HG02943 (cell line): ENCODE measurements around the gene ARHGAP24.
A peak's percentile ranks its signal among the peaks of the same experiment; 100 is the strongest.
"Not testable (repeated sequence)": the region's sequence is repeated elsewhere in the genome, so short reads cannot be mapped to it uniquely, and the experiment has no call there.

Experiments
- ATAC-seq: cut with Tn5 transposase; IDR thresholded peaks from one replicate; pipeline ENCODE4 v1.9.1; 2021; ENCODE audit warnings: mild to moderate bottlenecking, low read depth, moderate library complexity; ENCODE audit not compliant: unreplicated experiment

Gene ARHGAP24

GRCh38 chr4:85478576-85478975 lies 3.6 kb downstream of the ARHGAP24 start:
- no peak for ATAC-seq

GRCh38 chr4:85482010-85482738 lies 7.2 kb downstream of the ARHGAP24 start:
- ATAC-seq, result no peak

- no peak for ATAC-seq
Observed at GRCh38 chr4:85486425-85487086, 11.6 kb downstream of the ARHGAP24 start.

GRCh38 chr4:85488416-85488815 lies 13.5 kb downstream of the ARHGAP24 start:
- ATAC-seq, result no peak

GRCh38 chr4:85489273-85489981 lies 14.5 kb downstream of the ARHGAP24 start:
- ATAC-seq, result no peak

DNA sequence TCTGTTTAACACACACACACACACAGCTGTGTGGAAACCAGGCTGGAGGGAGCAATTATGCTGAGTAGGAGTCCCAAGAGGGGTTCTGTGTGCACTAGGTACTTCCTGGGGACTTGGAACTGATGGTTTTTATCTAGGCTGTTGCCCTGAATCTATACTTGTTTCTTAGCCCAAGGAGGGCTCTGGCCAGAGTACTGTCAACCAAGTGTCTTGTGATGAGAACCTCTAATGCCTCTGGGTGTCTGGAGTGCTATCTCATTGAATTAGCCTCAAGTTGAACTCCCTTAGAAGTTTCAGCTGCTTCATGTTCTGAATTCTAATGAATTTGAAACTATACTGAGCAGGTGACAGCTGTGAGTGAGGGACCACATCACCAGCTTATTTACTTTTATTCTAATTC lies 16.6 kb downstream of the ARHGAP24 start:
- ATAC-seq, result no peak

DNA sequence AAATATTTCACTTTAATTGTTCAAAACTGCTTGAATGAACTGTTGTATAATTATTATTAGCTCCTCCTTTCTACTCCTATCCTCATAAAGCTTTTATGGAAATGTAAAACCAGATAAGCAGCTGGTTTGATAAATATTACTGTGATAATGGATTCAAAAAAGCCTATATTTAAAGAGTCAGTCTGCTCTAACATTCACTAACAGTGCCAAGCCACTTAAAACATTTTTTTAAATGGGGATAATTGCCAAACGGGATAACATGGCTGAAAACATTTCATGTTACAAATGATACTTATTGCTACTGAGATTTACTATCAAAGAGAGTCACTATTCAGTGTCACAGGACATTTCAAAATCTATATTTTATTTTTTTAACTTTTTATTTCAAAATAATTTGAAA lies 17.4 kb downstream of the ARHGAP24 start:
- ATAC-seq, result no peak

- no peak for ATAC-seq
Observed at GRCh38 chr4:85495621-85496020, 20.7 kb downstream of the ARHGAP24 start.

GRCh38 chr4:85496126-85496849 lies 21.3 kb downstream of the ARHGAP24 start:
- no peak for ATAC-seq

GRCh38 chr4:85496933-85497332 lies 22.0 kb downstream of the ARHGAP24 start:
- ATAC-seq, result no peak

DNA sequence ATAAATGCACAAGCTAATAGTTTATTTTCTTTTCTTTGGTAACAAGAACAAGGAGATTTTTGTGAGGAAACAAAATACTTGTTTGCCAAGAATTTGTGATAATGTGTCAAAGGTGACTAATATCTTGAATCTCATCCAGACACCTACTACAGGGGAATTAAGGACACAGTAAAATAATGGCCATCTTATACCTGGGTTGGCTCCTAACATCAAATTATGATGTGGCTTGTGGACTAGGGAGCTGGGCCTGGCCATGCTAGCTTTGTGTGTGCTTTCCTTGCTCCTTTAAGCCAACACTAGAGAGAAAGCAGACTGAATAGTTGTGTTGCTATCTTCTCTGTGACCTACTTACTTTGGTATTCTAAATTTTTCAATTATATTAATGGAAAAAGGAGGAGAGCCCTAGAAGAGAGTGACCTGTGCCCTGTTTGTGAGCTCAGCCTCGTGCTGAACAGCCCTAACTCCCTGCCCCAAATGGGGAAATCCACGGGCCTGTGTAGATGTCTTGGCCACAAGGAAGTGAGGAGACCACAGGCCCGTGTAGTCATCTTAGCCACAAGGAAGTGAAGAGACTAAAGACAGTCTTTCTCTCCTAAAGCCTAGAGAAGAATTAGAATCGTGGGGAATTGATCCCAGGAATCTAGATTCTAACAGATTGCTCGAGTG lies 23.3 kb downstream of the ARHGAP24 start:
- ATAC-seq, result peak; percentile 95

DNA sequence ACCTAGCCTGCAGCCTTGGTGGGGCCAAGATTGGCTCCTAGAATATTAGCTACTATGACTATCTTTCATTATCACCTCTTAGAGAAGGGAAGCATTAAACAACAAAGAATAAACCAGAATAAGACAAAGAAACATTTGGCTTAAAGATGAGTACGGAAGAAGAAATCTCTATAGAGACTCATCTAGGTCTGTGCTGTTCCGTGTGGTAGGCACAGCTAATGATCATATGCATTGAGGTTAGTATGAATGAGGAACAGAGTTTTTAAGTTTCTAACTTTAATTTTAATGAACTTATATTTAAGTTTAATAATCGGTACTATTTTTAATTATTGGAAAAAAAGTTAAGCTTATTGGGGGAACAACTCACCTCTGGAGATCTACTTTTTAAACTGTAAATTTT lies 24.6 kb downstream of the ARHGAP24 start:
- ATAC-seq, result no peak

GRCh38 chr4:85500110-85500867 lies 25.3 kb downstream of the ARHGAP24 start:
- ATAC-seq, result no peak

- ATAC-seq, result not testable (repeated sequence)
Observed at GRCh38 chr4:85501145-85501544, 26.2 kb downstream of the ARHGAP24 start.

GRCh38 chr4:85508654-85509053 lies 33.7 kb downstream of the ARHGAP24 start:
- ATAC-seq, result no peak

- ATAC-seq, result no peak
Observed at GRCh38 chr4:85509882-85510631, 35.1 kb downstream of the ARHGAP24 start.

DNA sequence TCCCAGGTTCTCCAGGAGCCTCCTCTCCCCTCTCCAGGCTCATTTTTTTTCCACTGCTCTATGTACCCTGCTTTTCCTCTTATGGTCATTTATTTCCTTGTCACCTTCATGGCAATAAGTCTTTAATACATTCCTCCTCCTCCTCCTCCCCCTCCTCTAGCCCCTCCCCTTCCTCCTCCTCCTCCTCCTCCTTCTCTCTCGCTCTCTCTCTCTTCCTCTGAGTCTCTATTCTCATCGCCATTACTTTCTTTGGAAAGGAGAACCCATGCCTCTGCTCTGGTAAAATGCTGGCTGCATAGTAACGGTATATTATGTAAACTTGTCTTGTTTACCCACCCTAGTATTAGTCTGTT lies 35.7 kb downstream of the ARHGAP24 start:
- ATAC-seq, result no peak

GRCh38 chr4:85512446-85513205 lies 37.7 kb downstream of the ARHGAP24 start:
- ATAC-seq, result no peak
